Neural crest cell (in vitro differentiated cells): ENCODE results near the gene FRMD4A. TPM values are rescaled to one million over a fixed set of nuclear protein-coding genes. Genes with fewer than 3 reads are reported as not detected.

ENCODE experiments used
- DNase-seq: peaks from one replicate; pipeline ENCODE4 v3.0.0; 2021; ENCODE audit warnings: low read depth, mixed read lengths, low spot score
- H3K27ac Mint-ChIP-seq: one replicate; pipeline ENCODE4 v1.8.0; 2021; ENCODE audit warnings: mild to moderate bottlenecking, mixed read lengths; ENCODE audit not compliant: unreplicated experiment
- H3K27me3 Mint-ChIP-seq: 2 replicates; pipeline ENCODE4 v1.8.0; 2021; ENCODE audit warnings: low read depth, mild to moderate bottlenecking, mixed read lengths
- H3K36me3 Mint-ChIP-seq: 2 replicates; pipeline ENCODE4 v1.8.0; 2021; ENCODE audit warnings: low read depth, mild to moderate bottlenecking, mixed read lengths
- H3K4me1 Mint-ChIP-seq: 2 replicates; pipeline ENCODE4 v1.8.0; 2021; ENCODE audit warnings: mixed read lengths
- H3K4me3 Mint-ChIP-seq: one replicate; pipeline ENCODE4 v1.8.0; 2021; ENCODE audit warnings: mild to moderate bottlenecking, mixed read lengths
- H3K9me3 Mint-ChIP-seq: 2 replicates; pipeline ENCODE4 v1.8.0; 2021; ENCODE audit warnings: mixed read lengths
- total RNA-seq: library from RNA; stranded (reverse); gene quantifications from 2 replicates; pipeline ENCODE4 v1.2.1, GENCODE V29; 2021
- TF ChIP-seq, protein P1 (sequence below): fragments of 200-600 bp; sonication (generic); conservative IDR thresholded peaks from 2 replicates; pipeline ENCODE4 v1.5.0; 2021; ENCODE audit warnings: antibody characterized with exemption, mild to moderate bottlenecking

Gene FRMD4A
- total RNA-seq, 1 donor from 2014 or later, result 65.3 TPM

DNA sequence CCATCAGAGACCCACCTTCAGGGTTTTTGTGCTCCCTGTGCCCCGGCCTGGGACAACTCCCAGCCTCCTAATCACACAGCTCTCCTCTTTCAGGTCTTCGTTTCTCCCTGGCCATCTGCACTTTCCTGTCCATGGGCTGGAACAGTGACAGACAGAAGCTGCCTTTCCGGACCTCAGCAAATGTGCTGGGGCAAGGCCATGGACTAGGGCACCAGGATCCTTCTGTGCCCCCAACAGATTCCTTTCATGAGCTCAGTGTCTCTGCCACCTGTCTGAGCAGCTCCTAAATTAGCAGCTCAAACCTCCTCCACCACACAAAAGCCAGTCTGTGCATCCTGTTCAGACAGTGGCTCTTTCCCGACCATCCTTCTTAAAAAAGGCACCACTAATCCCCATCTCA is 41.9 kb upstream of the FRMD4A start:
- H3K36me3 Mint-ChIP-seq, result no peaks in the 10 kb centered on the region

DNA sequence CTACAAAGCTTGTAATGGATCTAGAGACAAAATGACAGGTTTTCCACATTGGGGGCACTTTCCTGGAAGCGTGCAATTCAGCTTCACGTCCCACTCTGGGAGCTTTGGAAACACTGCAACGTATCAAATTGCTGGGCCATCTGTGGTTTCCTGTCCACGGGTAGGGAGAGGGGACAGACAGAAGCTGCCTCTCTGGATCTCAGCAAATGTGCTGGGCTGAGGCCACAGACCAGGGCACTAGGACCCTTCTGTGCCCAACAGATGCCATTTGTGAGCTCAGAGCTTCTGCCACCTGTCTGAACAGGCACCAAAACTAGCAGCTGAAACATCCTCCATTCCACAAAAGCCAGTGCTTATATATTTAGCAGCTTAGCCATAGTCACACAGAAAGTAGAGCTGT is 40.9 kb upstream of the FRMD4A start:
- H3K27me3 Mint-ChIP-seq, result no peaks in the 10 kb centered on the region
- H3K9me3 Mint-ChIP-seq, result peaks cover 7% of the 10 kb centered on the region
- no peaks in the 10 kb centered on the region for H3K36me3 Mint-ChIP-seq
- no peak overlapping the region for H3K27ac Mint-ChIP-seq
- no peak for DNase-seq
- TF ChIP-seq, protein P1, sequence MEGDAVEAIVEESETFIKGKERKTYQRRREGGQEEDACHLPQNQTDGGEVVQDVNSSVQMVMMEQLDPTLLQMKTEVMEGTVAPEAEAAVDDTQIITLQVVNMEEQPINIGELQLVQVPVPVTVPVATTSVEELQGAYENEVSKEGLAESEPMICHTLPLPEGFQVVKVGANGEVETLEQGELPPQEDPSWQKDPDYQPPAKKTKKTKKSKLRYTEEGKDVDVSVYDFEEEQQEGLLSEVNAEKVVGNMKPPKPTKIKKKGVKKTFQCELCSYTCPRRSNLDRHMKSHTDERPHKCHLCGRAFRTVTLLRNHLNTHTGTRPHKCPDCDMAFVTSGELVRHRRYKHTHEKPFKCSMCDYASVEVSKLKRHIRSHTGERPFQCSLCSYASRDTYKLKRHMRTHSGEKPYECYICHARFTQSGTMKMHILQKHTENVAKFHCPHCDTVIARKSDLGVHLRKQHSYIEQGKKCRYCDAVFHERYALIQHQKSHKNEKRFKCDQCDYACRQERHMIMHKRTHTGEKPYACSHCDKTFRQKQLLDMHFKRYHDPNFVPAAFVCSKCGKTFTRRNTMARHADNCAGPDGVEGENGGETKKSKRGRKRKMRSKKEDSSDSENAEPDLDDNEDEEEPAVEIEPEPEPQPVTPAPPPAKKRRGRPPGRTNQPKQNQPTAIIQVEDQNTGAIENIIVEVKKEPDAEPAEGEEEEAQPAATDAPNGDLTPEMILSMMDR, result no peak
- peaks cover 9% of the 10 kb centered on the region for H3K4me1 Mint-ChIP-seq
- H3K4me3 Mint-ChIP-seq, result no peak overlapping the region

More for the DNA sequence above, 41.9 kb upstream of the FRMD4A start:
- peaks cover 9% of the 10 kb centered on the region for H3K4me1 Mint-ChIP-seq
- no peak for DNase-seq
- peaks cover 7% of the 10 kb centered on the region for H3K9me3 Mint-ChIP-seq
- TF ChIP-seq, protein P1, result no peak
- no peak overlapping the region for H3K4me3 Mint-ChIP-seq
- no peaks in the 10 kb centered on the region for H3K27me3 Mint-ChIP-seq
- H3K27ac Mint-ChIP-seq, result no peak overlapping the region

DNA sequence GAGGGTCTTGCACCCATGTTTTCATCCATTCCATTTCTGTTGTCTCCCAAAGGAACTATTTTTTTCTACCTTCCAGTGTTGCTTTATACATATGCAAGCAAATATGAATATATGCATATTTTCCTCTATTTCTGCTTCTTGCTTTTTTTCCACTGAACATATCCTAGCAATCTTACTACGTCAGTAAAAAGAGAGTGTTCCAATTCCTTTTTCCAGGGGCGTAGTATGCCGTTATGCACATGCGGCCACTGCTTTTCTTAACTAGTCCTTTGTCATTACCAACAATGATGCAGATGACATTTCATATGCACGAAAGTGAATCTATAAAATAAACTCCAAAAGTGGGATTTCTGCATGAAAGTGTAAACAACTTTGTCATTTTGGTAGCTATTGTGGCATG is 40.2 kb upstream of the FRMD4A start:
- Mint-ChIP-seq H3K27ac (no peak overlapping the region), H3K4me1 (peaks cover 9% of the 10 kb centered on the region), H3K4me3 (no peak overlapping the region), H3K9me3 (peaks cover 4% of the 10 kb centered on the region), H3K27me3 (no peaks in the 10 kb centered on the region), H3K36me3 (no peaks in the 10 kb centered on the region)
- no peak for DNase-seq
- TF ChIP-seq, protein P1, result no peak

DNA sequence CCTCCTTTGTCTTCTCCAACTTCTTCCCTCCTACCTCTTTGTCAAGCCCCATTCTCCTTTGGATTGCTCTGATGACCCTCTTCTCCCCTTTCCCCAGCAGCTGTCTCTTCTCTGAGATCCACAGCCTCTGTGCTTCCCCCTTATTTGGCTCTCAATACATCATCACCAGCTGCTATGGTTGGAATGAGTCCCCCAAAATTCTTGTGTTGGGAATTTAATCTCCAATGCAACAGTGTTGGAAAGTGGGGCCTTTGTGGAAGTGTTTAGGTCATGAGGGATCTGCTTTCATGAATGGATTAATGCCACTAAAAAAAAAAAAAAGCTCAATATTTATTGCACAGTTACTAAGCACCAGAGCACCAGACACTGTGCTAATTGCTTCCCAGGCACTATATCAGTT is 39.2 kb upstream of the FRMD4A start:
- Mint-ChIP-seq H3K4me3 (no peak overlapping the region), H3K36me3 (no peaks in the 10 kb centered on the region), H3K9me3 (peaks cover under 1% of the 10 kb centered on the region)

DNA sequence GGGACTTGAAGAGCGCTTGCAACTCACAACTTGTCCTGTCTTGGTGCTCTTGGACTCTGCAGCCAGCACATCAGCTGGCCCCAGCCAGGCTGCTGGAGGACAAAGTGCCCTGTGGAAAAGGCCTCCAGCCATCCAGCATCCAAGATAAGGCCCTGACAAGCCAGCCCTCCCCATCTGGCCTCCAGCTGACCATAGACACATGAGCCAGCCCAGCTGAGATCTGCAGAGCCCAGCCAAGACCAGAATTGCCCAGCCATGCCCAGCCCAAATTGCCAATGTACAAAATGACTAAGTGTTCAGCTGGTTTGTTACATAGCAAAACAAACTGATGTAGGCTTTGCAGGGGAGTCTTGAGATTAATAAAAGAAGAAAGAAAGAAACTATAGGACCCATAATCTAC is 36.0 kb upstream of the FRMD4A start:
- Mint-ChIP-seq H3K27me3 (peaks cover 8% of the 10 kb centered on the region), H3K9me3 (no peaks in the 10 kb centered on the region), H3K4me1 (peaks cover 9% of the 10 kb centered on the region), H3K27ac (no peak overlapping the region), H3K4me3 (no peak overlapping the region), H3K36me3 (no peaks in the 10 kb centered on the region)
- DNase-seq, result no peak
- TF ChIP-seq, protein P1, result no peak

More for the DNA sequence above, 39.2 kb upstream of the FRMD4A start:
- TF ChIP-seq, protein P1, result no peak
- Mint-ChIP-seq H3K27ac (no peak overlapping the region), H3K4me1 (peaks cover 9% of the 10 kb centered on the region), H3K27me3 (no peaks in the 10 kb centered on the region)
- DNase-seq, result no peak

DNA sequence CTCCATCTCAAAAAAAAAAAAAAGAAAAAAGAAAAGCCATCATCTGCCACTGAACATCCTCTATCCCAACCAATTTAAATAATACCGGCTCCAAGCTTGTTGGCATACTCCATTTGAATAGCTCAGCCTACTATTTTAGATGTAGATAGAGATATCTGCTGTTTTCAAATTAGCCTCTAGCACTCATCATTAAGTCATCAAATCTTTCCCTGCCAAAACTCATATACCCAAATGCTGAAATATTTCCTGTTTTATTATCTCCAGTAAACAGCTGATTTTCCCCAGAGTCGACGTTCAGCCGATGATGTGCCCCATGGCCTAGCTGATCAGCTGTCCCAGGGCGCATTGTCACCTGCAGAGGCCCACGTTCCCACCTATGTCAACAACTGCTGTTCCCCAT is 34.5 kb upstream of the FRMD4A start:
- no peaks in the 10 kb centered on the region for H3K9me3 Mint-ChIP-seq
- H3K27me3 Mint-ChIP-seq, result peaks cover 11% of the 10 kb centered on the region
- TF ChIP-seq, protein P1, result no peak
- no peaks in the 10 kb centered on the region for H3K36me3 Mint-ChIP-seq
- no peak overlapping the region for H3K4me3 Mint-ChIP-seq
- DNase-seq, result no peak
- peaks cover 9% of the 10 kb centered on the region for H3K4me1 Mint-ChIP-seq
- no peak overlapping the region for H3K27ac Mint-ChIP-seq
